Pons (tissue), 1 donor: Measurements from ENCODE around the gene NAA20.

ENCODE experiments used
- DNase-seq: peaks from one replicate; pipeline ENCODE4 v3.0.0-alpha.2; 2016; ENCODE audit warnings: low spot score

Gene NAA20

GRCh38 chr20:20076297-20077065 is 59.3 kb downstream of the NAA20 start:
- peak; percentile 93 for DNase-seq

DNA sequence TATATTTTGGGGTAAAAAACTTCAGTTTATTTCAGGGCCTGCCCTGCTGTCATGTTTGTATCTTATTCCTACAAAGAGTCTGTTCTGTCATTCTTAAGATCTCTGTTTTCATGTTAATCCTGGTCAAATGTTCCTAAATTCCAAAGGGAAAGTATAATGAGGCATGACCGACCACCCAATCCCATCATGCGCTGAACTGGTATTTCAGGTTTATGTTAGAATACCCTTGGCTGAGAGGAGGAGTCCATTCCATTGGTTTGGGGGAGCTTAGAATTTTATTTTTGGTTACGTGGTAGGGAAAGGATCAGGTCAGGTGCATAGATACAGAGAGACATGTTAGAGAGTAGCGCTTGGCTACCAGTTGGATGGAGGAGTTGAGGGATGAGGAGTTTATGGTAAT is 60.9 kb downstream of the NAA20 start:
- DNase-seq: no peak

DNA sequence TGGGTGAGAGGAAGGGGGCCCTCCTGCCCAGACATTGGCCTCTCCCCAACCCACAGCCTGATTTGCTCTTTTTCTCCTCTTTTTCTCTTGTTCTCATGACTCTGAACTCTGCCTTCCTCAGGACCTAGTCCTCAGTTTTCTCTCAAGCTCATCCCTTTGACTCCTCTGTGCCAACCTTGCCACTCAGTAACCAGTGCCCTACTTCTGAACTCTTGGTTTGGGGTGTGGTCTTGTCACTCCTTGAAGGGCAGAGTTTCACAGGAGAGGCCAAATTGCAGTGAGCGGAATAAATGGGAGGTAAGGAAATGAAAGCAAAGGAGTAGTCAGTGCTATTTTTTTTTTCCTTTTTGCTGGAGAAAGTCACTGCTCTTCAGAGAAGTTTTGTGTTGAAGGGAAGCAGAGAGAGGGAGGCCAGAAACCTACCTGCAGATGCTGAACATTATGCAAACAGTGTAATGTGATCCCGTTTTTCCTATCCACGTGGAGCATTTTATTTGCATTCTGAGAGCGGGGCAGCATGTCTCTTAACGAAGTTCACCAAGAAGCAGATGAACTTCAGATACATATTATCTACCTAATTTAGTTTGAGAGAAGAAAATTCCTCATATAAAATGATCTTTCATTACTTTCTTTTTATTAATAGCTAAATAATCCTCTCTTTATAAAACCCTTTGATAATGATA is 62.1 kb downstream of the NAA20 start:
- no peak for DNase-seq
